Dedifferentiated amniotic fluid mesenchymal stem cell (primary cell): Measurements from ENCODE around the gene BTN2A1.
"Not testable (repeated sequence)": the region's sequence is repeated elsewhere in the genome, so short reads cannot be mapped to it uniquely, and the experiment has no call there.

ENCODE experiments used
- DNase-seq: peaks from one replicate; pipeline ENCODE4 v3.0.0-alpha.2; 2016; ENCODE audit errors: extremely low spot score

Gene BTN2A1

DNA sequence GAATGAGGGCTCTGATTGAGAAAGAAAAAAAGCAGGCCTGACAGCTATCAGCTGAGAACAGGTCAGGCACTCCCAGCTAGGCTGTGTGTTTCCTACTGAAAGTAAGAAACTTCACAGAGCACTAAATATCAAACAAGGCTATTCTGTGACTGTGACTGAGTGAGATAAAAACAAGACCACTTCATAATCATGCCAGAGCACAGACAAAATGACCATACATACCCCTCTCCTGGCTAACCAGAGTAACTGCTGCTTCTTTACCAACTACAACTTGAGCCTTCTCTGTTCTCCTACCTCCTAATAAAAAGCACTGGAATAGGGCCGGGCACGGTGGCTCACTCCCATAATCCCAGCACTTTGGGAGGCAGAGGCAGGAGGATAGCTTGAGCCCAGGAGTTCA is 35.5 kb downstream of the BTN2A1 start:
- no peak for DNase-seq

DNA sequence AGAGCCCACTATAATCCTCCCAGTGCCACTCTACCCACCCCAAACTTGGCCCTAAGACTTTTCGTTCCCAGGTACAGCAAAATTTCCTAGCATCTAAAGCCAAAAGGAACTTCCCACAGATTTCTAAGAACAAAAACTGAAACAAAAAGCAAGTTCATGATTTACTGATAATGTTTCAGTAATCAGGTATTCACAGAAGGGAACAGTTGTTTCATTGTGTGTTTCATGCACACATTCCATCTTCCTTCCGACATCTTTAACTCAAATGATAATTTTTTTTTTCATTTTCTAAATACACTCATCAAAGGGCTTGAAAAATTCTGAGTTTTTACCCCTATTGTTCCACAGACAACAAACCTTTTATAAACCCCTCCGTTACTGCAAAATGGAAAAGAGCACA is 36.4 kb downstream of the BTN2A1 start:
- no peak for DNase-seq

DNA sequence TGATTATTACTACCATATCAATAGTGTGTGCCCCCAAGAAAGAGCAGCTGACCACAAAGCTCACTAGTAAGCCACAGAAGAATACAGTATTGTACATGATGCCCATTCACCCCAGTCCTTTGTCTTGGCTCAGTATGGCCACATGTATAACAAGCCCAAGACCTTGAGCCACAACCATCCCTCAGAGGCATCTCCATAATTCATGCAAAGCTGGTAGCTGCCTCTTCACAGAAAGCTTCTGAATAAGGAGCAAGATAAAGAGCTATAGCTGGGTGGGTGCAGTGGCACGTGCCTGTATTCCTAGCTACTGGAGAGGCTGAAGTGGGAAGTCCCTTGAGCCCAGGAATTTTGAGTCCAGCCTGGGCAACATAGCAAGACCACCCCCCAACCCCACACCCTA is 37.5 kb downstream of the BTN2A1 start:
- DNase-seq, result no peak

DNA sequence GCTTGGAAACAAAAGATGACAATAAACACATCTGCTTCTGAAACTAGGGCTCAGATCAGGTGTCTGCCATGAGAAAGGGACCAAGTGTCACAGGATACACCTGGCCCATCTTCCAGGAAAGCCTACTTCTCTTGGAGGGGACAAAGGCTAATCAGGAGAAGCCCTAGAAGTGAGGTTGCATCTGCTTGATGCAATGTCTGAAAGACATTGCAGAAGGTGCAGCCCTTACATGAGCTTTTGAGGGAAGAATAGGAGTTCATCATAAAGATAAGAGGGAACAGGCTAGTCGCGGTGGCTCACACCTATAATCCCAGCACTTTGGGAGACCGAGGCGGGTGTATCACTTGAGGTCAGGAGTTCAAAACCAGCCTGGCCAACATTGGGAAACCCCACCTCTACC is 39.9 kb downstream of the BTN2A1 start:
- no peak for DNase-seq

DNA sequence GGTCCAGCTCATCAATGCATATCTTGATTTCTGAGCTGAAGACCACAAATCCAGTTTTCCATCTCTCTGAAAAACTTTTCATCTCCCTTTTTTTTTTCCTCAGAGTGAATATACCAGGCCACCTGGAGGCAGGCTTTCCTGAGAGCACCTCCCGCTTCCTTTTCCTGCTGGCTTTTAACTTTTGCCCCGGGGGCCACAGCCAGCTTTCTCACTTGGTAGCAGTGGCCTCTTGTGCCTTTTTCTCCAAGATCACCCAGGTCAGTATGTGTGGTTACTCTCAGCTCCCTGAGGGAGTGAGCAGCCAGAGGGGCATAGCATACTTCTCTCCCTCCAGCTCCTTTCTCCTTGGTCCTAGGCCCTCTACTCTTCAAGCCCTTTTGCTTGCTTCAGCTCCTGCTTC is 42.3 kb downstream of the BTN2A1 start, which contains the start of gene BTN1A1:
TSS of gene BTN1A1 (plus strand) at position 202 of the 400 bp plus-strand sequence. CDS start 984 bp downstream, outside the sequence.
- no peak for DNase-seq

DNA sequence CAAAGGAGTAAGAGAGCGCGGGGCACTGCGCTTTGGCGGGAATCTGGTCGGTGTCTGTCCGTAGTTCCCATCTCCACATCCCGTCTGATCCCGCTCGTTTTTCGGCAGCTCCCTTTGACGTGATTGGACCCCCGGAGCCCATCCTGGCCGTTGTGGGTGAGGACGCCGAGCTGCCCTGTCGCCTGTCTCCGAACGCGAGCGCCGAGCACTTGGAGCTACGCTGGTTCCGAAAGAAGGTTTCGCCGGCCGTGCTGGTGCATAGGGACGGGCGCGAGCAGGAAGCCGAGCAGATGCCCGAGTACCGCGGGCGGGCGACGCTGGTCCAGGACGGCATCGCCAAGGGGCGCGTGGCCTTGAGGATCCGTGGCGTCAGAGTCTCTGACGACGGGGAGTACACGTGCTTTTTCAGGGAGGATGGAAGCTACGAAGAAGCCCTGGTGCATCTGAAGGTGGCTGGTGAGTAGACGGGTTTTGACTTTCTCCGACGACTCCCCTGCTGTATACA is 43.8 kb downstream of the BTN2A1 start:
- no peak for DNase-seq

DNA sequence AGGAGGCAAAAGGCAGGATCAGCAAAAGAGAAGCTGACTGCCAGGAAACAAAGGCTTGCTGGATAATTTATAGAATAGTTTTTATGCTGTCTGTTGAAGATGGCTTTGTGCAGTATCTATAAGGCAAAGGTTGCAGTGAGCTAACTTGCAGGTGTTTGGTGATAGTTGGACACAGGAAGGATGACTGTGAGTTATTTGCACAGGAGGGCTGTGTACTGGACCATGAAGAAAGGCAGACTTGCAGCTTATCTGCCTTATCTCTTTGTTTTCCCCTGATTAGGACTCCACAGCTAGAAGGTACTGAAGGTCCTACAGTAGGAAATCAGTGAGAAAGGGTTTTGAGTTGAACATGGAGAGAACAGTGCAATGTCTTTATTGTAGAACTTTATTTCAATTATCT is 44.4 kb downstream of the BTN2A1 start:
- DNase-seq, result no peak

DNA sequence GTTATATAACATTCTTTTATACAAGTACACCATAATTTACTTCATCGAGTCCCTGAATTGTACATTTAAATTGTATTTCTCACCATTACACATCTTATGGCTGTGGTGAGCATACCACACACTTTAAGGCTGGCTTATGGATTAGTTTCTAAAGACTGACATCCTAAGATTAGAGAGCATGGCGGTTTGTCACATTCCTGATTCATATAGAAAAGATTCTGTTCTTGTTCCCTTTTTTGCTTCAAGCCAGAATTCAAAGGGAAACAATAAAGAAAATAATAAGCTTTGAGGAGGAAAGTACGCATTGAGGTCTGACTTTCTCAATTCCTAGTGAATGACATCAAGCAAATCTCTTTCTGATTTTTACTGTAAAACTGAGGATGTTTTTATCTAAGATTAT is 44.9 kb downstream of the BTN2A1 start:
- DNase-seq, result no peak

DNA sequence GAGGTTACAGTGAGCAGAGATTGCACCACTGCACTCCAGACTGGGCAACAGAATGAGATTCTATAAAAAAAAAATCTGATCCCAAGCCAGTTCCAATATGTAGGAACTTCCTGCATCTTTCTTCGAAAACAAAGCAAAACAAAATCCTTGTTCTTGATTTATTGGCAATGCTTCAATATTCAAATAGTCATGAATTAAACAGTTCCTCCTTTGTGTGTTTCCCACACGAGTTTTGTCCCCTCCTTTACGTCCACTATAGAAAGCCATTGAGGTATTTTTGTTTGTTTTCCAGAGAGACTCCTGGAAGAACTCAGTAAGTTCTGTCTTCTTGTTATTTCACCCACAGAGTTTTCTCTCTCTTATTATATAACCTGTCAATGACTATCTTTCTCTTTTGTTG is 49.9 kb downstream of the BTN2A1 start:
- no peak for DNase-seq

DNA sequence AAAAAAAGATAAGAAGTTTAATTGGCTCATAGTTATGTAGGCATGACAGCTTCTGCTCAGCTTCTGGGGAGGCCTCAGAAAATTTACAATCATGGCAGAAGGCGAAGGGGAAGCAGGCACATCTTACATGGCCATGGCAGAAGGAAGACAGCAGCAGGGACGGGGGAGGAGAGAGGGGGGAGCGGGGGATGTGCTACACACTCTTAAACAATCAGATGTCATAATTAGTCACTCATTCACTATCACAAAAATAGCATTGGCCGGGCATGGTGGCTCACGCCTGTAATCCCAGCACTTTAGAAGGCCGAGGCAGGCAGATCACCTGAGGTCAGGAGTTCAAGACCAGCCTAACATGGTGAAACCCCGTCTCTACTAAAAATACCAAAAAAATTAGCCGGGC is 53.3 kb downstream of the BTN2A1 start:
- DNase-seq, result not testable (repeated sequence)

DNA sequence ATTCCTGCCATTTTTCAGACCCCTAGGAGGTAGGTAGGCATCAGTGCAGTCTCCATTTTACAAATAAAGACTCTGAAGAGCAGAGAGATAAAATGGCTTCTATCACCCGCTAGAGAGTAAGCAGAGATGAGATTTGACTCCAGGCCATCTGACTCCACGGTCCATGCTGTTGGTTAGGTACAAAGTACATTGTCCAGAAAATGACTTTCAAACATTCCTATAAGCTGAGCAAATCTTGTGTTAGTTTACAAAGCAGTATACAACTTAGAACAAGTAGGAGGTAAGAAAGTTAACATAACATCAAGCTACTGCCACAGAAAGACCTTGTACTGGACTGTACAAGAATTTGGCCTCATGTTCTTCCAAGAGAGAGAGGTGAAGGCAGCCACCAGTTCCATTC is 57.2 kb downstream of the BTN2A1 start:
- DNase-seq, result no peak

DNA sequence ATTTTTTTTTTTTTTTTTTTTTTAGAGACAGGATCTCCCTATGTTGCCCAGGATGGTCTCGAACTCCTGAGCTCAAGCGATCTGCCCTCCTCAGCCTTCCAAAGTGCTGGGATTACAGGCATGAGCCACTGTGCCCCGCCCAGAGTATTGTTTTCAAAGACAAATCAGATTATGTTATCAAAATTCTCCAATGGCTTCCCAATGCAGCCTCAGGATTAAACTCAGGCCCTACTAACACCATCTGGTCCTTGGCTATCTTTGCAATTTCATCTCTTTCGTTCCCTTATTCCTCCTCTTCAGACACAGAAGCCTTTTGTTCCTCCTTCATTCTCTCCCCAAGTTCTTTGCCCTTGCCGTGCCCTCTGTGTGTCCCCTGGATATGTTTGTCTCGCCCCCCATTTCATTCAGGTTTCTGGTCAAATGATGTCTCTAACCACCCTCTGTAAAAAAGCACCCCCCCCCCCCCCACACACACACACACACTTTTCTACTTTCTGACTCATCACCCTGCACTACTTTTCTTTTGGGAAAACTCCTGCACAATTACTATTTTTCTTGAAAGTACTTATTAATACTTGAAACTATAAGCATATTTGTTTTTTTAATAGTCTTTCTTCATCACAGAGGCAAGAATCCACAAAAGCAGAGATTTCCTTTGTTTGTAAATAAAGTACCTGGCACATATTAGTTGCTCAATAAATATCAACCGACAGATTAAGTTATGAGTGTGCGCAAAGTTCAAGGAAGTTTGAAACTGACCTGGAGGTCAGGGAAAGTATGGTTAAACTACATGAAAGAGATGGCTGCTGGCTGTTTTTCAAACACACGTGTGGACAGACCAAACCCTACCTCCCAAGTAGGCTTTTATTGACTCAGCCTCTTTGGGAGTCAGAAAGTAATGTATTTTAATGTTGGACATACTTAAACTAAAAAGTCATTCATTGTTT is 59.0 kb downstream of the BTN2A1 start:
- no peak for DNase-seq
